ENCODE measurements around the gene FGFR2.

The FGFR2 gene

GRCh38 chr10:121607310-121608055, 9.2 kb upstream of the FGFR2 start:
- DNase-seq (ENCODE audit: low spot score in 2 of 2) (no peak), ATAC-seq (replicated peaks; ENCODE audit: extremely low read depth, poor library complexity, severe bottlenecking) (no peak)
- no peak overlapping the region for H3K27ac Mint-ChIP-seq (ENCODE audit: low read depth)
- no peaks in the 10 kb centered on the region for H3K36me3 Mint-ChIP-seq (ENCODE audit: insufficient read depth)
- no peaks in the 10 kb centered on the region for H3K9me3 Mint-ChIP-seq
- no peaks in the 10 kb centered on the region for H3K4me1 Mint-ChIP-seq
- H3K27me3 Mint-ChIP-seq, result peaks cover 39% of the 10 kb centered on the region
- H3K4me3 Mint-ChIP-seq, result no peak overlapping the region

GRCh38 chr10:121605708-121606107, 7.5 kb upstream of the FGFR2 start:
- no peaks in the 10 kb centered on the region for H3K9me3 Mint-ChIP-seq
- no peak overlapping the region for H3K4me3 Mint-ChIP-seq
- no peaks in the 10 kb centered on the region for H3K36me3 Mint-ChIP-seq (ENCODE audit: insufficient read depth)
- ATAC-seq (replicated peaks; ENCODE audit: extremely low read depth, poor library complexity, severe bottlenecking) (no peak), DNase-seq (ENCODE audit: low spot score in 2 of 2) (no peak)
- no peak overlapping the region for H3K27ac Mint-ChIP-seq (ENCODE audit: low read depth)
- peaks cover 35% of the 10 kb centered on the region for H3K27me3 Mint-ChIP-seq
- H3K4me1 Mint-ChIP-seq, result no peaks in the 10 kb centered on the region

GRCh38 chr10:121601458-121601857, 3.2 kb upstream of the FGFR2 start:
- no peak overlapping the region for H3K27ac Mint-ChIP-seq (ENCODE audit: low read depth)
- H3K4me1 Mint-ChIP-seq, result peaks cover 5% of the 10 kb centered on the region
- H3K36me3 Mint-ChIP-seq (ENCODE audit: insufficient read depth), result peaks cover 2% of the 10 kb centered on the region
- H3K27me3 Mint-ChIP-seq, result peaks cover 45% of the 10 kb centered on the region
- DNase-seq (ENCODE audit: low spot score in 2 of 2) (no peak), ATAC-seq (replicated peaks; ENCODE audit: extremely low read depth, poor library complexity, severe bottlenecking) (no peak)
- no peak overlapping the region for H3K4me3 Mint-ChIP-seq
- H3K9me3 Mint-ChIP-seq, result no peaks in the 10 kb centered on the region

- Mint-ChIP-seq H3K27ac (ENCODE audit: low read depth) (no peak overlapping the region), H3K4me1 (peaks cover 5% of the 10 kb centered on the region), H3K9me3 (no peaks in the 10 kb centered on the region), H3K27me3 (peaks cover 43% of the 10 kb centered on the region), H3K4me3 (no peak overlapping the region), H3K36me3 (ENCODE audit: insufficient read depth) (peaks cover 2% of the 10 kb centered on the region)
- no peak for ATAC-seq (replicated peaks; ENCODE audit: extremely low read depth, poor library complexity, severe bottlenecking)
- DNase-seq (ENCODE audit: low spot score in 2 of 2), result no peak
These were observed 2.4 kb upstream of the FGFR2 start for GRCh38 chr10:121600611-121601010.

DNA sequence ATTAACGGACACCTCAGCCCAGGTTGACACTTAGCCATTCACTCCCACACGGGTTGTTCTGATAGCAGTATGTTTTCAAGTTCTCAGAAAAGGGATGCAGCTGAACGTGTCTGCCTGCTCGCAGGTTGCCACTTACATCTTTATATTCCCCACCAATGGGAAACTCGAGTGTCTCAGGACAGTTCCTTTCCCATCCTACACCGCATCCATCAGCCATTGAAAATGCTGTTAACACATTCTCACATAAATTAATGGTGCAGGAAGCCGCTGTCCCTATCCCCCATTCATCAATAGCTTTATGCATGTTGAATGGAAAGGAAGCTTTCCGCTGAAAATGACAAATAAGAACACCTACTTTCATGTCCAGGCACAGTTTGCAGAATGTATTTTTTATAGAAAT, 1.7 kb upstream of the FGFR2 start:
- Mint-ChIP-seq H3K4me1 (peaks cover 5% of the 10 kb centered on the region), H3K4me3 (no peak overlapping the region), H3K9me3 (no peaks in the 10 kb centered on the region), H3K36me3 (ENCODE audit: insufficient read depth) (peaks cover 2% of the 10 kb centered on the region), H3K27ac (ENCODE audit: low read depth) (no peak overlapping the region), H3K27me3 (peaks cover 43% of the 10 kb centered on the region)
- DNase-seq (ENCODE audit: low spot score in 2 of 2) (no peak), ATAC-seq (replicated peaks; ENCODE audit: extremely low read depth, poor library complexity, severe bottlenecking) (no peak)

DNA sequence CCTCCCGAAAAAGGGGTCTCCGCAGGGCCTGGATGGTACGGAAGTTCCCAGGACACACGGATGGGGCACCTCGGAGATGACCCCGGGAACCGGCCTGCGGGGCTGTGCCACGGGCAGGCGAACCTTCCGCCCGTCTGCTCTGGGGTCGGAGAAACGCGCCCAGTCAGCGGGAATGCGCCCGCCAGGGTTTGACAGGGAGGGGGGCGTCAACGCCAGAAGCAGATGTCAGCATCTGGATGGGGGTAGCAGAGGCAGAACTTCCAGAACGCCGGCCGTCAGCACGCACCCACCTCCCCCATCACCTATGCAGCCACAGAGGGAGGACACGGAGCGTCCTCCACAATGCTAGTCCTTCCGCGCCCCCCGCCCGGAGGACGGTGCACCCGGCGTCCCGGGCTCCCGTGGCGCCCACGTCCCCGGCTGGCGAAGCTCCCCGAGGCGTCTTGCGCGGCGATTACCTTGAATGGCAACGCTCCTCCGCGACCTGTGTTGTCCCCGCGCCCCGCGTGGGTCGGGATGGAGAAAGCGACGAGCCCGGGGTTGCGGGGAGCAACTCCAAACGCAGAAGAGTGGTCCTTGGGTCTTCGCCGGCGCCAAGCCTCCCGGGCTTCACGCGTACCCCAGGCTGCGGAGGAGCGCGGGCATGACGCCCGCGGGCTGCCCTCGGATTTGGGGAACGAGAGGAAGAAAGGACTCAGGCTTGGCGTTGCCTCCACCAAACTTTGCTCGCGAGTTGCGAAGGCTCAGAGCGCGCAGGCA, 561 bp downstream of the FGFR2 start:
- Mint-ChIP-seq H3K4me3 (peak overlapping the region; percentile 37), H3K4me1 (peaks cover 5% of the 10 kb centered on the region), H3K9me3 (no peaks in the 10 kb centered on the region), H3K27ac (ENCODE audit: low read depth) (no peak overlapping the region), H3K27me3 (peaks cover 51% of the 10 kb centered on the region), H3K36me3 (ENCODE audit: insufficient read depth) (peaks cover 2% of the 10 kb centered on the region)
- peak; percentile 22 for ATAC-seq (replicated peaks; ENCODE audit: extremely low read depth, poor library complexity, severe bottlenecking)
- no peak for DNase-seq (ENCODE audit: low spot score in 2 of 2)

DNA sequence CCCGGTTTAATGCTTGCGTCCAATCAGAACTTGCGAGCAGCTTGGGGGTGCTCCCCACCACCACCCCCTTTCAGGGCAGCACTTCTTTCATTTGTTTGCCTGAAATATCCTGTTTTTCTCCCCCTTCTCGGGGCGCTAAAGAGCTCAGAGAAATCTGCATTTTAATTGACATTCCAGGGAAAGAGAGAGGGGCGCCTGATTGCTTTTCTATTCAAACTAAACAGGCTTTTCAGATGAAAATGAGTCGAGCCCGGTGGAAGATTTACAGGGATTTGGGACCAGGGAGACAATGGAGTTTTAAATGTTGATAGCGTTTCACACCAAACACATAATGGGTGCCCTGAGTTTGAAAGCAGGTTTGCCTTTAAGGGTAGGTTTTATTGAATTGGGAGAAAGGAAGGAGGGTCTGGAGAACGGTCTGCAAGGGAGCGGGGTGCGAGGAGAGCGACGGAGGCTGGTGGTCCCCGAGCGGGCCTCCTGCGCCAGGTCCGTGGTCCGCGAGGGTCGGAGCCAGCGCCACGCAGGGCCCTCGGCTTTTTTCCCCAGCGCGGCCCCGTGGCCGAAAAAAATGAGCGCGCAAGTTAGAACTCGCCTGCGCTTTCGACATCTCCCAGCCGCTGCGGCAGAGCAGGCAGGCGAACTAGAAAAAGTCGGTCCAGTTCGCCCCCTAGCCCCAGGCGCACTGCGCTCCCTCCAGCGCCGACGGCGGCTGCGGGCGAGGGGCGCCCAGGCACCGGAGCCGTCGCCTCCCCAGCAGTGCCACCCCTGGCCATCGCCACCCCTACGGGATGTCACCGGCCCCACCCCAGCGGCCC, 1.3 kb downstream of the FGFR2 start:
- Mint-ChIP-seq H3K4me1 (peaks cover 5% of the 10 kb centered on the region), H3K36me3 (ENCODE audit: insufficient read depth) (peaks cover 2% of the 10 kb centered on the region), H3K27ac (ENCODE audit: low read depth) (no peak overlapping the region), H3K27me3 (peaks cover 51% of the 10 kb centered on the region), H3K9me3 (no peaks in the 10 kb centered on the region), H3K4me3 (peak overlapping the region; percentile 74)
- ATAC-seq (replicated peaks; ENCODE audit: extremely low read depth, poor library complexity, severe bottlenecking), result no peak
- DNase-seq (ENCODE audit: low spot score in 2 of 2), result no peak

DNA sequence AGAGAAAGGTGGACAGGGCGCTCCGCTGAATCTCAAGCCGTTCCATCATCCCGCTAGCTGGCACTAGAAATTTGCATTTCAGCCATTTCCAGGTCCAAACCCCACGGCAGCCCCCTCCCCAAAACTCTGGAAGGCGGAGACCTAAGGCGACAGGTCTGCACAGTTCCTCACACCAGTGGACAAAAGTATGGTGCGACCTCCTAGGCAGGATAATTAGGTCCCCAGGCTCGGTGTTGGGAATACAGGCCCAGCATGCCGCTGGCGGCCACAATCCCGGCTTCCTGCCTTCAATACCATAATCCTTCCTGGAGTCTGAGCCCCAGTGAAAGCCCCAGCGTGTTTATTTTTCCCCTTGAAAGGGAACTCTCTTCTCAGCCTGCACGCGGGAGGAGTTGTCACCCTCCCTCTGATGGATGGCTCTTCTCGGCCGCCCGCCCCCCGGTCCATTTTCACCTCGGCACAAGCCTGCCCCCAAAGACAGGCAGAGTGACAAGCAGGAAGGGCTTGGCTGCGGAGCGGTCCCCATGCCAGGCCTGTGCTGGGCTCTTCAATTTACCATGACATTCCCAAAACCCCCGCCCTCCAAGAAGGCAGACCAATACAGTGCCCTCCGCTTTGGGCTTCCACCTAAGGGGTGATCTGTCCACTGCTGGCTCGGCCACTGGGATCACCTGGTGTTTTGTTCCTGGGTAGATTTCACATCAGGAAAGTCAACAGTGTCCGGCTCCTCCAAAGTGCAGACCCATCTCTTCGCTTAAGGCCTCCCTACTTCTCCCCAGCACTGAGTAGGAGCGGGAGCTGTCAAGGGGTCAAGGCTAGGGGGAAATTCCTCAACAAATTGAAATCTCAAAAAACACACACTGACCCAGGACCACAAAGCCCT, 2.2 kb downstream of the FGFR2 start:
- peak overlapping the region; percentile 74 for H3K4me3 Mint-ChIP-seq
- peaks cover 5% of the 10 kb centered on the region for H3K4me1 Mint-ChIP-seq
- no peak for ATAC-seq (replicated peaks; ENCODE audit: extremely low read depth, poor library complexity, severe bottlenecking)
- H3K27ac Mint-ChIP-seq (ENCODE audit: low read depth), result no peak overlapping the region
- H3K9me3 Mint-ChIP-seq, result no peaks in the 10 kb centered on the region
- DNase-seq (ENCODE audit: low spot score in 2 of 2), result no peak
- H3K36me3 Mint-ChIP-seq (ENCODE audit: insufficient read depth), result peaks cover 2% of the 10 kb centered on the region
- H3K27me3 Mint-ChIP-seq, result peaks cover 46% of the 10 kb centered on the region

DNA sequence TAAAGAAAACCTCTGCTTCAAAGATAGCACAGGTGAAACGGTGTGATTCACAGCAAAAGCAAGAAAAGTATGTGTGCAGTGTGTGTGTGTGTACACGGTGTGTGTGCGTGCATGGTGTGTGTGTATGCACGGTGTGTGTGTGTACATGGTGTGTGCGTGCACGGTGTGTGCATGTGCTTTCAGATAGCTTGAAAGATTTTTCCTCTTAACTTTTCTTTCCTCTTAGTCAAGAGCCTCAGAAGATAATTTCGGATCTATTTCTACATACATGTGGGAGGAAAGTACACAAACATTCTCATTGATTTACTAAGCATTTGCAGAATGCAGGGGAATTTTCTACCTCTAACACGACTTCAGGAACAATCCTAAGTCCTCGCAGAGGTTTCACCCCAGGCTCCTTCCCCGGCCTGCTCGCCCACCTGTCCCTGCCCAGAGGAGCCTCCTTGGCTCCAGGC, 2.9 kb downstream of the FGFR2 start:
- ATAC-seq (replicated peaks; ENCODE audit: extremely low read depth, poor library complexity, severe bottlenecking), result no peak
- Mint-ChIP-seq H3K4me3 (no peak overlapping the region), H3K27me3 (peaks cover 39% of the 10 kb centered on the region), H3K36me3 (ENCODE audit: insufficient read depth) (peaks cover 2% of the 10 kb centered on the region), H3K27ac (ENCODE audit: low read depth) (no peak overlapping the region), H3K4me1 (peaks cover 5% of the 10 kb centered on the region), H3K9me3 (no peaks in the 10 kb centered on the region)
- no peak for DNase-seq (ENCODE audit: low spot score in 2 of 2)

DNA sequence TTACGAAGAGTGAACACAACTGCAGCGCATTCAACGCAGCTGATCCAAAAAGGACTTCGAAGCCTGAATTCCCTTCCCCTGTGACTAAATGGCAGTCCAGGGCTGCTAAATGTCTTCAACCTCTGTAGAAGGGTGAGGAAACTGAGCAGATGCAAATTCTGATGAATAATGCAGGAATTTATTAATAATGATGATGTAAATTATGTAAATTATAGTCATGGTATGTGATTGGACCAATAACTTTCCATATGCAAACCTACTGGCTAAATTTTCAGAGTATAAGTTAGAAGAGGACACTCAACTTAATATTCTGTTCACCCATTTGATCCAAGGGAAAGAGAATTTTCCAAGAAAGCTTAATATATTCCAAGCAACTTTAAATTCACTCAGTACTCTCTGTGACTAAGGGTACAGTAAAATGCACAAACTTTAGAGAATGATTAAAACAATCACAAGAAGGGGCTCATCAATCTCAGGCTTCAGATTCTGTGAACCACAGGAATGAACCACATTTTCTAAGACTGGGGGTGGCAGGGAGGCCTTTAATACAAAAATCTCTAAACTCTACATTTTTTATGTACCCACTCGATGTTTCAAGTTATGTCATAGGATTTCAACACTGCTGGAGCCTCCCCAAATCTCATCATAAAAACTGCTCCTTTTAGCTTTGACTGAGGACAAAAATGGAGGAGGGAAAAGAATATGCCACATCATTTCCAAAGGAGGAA, 3.5 kb downstream of the FGFR2 start:
- Mint-ChIP-seq H3K9me3 (no peaks in the 10 kb centered on the region), H3K4me1 (peaks cover 5% of the 10 kb centered on the region), H3K4me3 (no peak overlapping the region), H3K27me3 (peaks cover 33% of the 10 kb centered on the region), H3K27ac (ENCODE audit: low read depth) (no peak overlapping the region), H3K36me3 (ENCODE audit: insufficient read depth) (peaks cover 2% of the 10 kb centered on the region)
- no peak for DNase-seq (ENCODE audit: low spot score in 2 of 2)
- no peak for ATAC-seq (replicated peaks; ENCODE audit: extremely low read depth, poor library complexity, severe bottlenecking)

GRCh38 chr10:121594076-121594475, 4.2 kb downstream of the FGFR2 start:
- peaks cover 26% of the 10 kb centered on the region for H3K27me3 Mint-ChIP-seq
- no peak overlapping the region for H3K4me3 Mint-ChIP-seq
- H3K27ac Mint-ChIP-seq (ENCODE audit: low read depth), result no peak overlapping the region
- H3K36me3 Mint-ChIP-seq (ENCODE audit: insufficient read depth), result peaks cover 2% of the 10 kb centered on the region
- no peaks in the 10 kb centered on the region for H3K9me3 Mint-ChIP-seq
- H3K4me1 Mint-ChIP-seq, result peaks cover 5% of the 10 kb centered on the region
- DNase-seq (ENCODE audit: low spot score in 2 of 2) (no peak), ATAC-seq (replicated peaks; ENCODE audit: extremely low read depth, poor library complexity, severe bottlenecking) (no peak)

Data from central memory CD8-positive, alpha-beta T cell (primary cell).